Peyer's patch (tissue), 4 donors: ENCODE data around the gene ZFP36L2.

Experiments used
- POLR2A ChIP-seq, 2 donors: fragments of 450-650 bp; IDR thresholded peaks; one replicate each; pipeline ENCODE4 v1.5.1; 2017; ENCODE audit warnings: antibody characterized with exemption in 2 of 2, mild to moderate bottlenecking in 2 of 2, moderate library complexity in 2 of 2
- TF ChIP-seq, protein P1 (sequence below), 6 experiments: fragments of 450-650 bp in 4 of 6; fragments of 200-600 bp in 2 of 6; sonication (generic) in 1 of 6; IDR thresholded peaks; one replicate each; pipeline ENCODE4 v1.5.1; 2017 to 2019; ENCODE audit warnings: antibody characterized with exemption in 6 of 6, mild to moderate bottlenecking in 3 of 6, moderate library complexity in 1 of 6

DNA sequence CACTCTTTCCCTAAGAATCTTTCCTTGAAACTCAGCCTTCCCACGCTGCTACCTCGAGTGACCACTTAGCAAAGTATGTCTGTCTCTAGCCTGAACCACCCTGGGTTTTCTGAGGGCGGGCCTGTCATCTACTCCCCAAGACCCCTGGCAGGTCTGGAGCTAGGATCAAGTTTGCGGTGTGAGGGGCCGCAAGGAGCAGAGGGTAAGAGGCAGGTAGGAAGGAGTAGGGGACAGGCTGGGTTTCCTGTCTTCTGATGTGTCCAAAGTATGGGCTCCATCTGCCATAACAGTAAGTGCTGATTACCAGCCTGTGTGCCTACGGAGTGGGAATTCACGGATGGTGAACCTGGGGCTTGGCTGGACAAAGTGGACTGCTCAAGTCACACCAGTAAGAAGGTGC, 25.4 kb downstream of the ZFP36L2 start:
- TF ChIP-seq POLR2A (IDR thresholded peaks at IDR 0.05): no peak
- TF ChIP-seq, protein P1, sequence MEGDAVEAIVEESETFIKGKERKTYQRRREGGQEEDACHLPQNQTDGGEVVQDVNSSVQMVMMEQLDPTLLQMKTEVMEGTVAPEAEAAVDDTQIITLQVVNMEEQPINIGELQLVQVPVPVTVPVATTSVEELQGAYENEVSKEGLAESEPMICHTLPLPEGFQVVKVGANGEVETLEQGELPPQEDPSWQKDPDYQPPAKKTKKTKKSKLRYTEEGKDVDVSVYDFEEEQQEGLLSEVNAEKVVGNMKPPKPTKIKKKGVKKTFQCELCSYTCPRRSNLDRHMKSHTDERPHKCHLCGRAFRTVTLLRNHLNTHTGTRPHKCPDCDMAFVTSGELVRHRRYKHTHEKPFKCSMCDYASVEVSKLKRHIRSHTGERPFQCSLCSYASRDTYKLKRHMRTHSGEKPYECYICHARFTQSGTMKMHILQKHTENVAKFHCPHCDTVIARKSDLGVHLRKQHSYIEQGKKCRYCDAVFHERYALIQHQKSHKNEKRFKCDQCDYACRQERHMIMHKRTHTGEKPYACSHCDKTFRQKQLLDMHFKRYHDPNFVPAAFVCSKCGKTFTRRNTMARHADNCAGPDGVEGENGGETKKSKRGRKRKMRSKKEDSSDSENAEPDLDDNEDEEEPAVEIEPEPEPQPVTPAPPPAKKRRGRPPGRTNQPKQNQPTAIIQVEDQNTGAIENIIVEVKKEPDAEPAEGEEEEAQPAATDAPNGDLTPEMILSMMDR (IDR thresholded peaks at IDR 0.05): no peak
